Peyer's patch (tissue), 4 donors: ENCODE measurements around the gene S1PR1.

Experiments used
- CTCF ChIP-seq, 6 experiments: fragments of 450-650 bp in 4 of 6; fragments of 200-600 bp in 2 of 6; sonication (generic) in 1 of 6; IDR thresholded peaks; one replicate each; pipeline ENCODE4 v1.5.1; 2017 to 2019; ENCODE audit warnings: antibody characterized with exemption in 6 of 6, mild to moderate bottlenecking in 3 of 6, moderate library complexity in 1 of 6
- POLR2A ChIP-seq, 2 donors: fragments of 450-650 bp; IDR thresholded peaks; one replicate each; pipeline ENCODE4 v1.5.1; 2017; ENCODE audit warnings: antibody characterized with exemption in 2 of 2, mild to moderate bottlenecking in 2 of 2, moderate library complexity in 2 of 2

DNA sequence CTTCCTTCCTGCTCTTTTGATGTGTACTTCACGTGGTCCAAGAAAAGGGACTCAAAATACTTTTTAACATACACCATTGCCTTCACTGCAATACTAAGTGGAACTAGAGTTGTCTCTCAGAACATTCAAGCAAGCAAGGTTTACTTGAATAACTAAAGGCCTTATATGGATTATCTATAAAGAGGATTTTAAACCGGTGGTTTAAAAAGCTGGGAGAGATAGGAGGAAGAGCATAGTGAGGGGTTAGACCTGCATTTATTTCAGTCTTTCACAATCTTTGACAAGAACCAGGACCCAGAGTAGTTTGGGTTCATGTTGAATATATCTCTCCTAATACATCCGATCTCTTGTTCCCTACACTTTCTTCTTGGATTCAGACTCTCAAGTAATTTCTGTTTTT, 6.9 kb downstream of the S1PR1 start:
- TF ChIP-seq CTCF (IDR thresholded peaks at IDR 0.05) (no peak), POLR2A (IDR thresholded peaks at IDR 0.05) (no peak)
